ENCODE data around the gene ZC3H11A.

The ZC3H11A gene

DNA sequence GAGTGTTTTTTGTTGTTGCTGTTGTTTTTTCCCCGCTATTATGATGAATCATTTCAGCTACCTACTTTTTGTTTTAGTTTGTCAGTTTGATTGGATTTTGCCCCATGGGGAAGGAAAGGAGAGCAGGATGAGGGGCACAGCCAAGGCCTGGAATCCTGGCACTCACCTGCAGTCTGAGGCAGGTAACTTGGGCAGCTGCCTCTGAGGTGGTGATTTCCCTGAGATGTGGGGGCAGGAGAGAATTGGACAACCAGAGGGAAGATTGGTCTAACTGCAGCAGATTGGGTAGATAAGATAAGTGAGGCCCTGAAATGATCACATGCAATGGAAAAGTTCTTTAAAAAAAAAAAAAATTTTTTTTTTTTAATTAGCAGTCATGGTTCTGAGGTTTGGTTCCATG, 31.9 kb upstream of the ZC3H11A start:
- TF ChIP-seq, protein P1, sequence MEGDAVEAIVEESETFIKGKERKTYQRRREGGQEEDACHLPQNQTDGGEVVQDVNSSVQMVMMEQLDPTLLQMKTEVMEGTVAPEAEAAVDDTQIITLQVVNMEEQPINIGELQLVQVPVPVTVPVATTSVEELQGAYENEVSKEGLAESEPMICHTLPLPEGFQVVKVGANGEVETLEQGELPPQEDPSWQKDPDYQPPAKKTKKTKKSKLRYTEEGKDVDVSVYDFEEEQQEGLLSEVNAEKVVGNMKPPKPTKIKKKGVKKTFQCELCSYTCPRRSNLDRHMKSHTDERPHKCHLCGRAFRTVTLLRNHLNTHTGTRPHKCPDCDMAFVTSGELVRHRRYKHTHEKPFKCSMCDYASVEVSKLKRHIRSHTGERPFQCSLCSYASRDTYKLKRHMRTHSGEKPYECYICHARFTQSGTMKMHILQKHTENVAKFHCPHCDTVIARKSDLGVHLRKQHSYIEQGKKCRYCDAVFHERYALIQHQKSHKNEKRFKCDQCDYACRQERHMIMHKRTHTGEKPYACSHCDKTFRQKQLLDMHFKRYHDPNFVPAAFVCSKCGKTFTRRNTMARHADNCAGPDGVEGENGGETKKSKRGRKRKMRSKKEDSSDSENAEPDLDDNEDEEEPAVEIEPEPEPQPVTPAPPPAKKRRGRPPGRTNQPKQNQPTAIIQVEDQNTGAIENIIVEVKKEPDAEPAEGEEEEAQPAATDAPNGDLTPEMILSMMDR (conservative IDR thresholded peaks at IDR 0.05; ENCODE audit: low read depth, low read length), result no peak
- no peak for DNase-seq (ENCODE audit: low read depth)
- H3K4me3 ChIP-seq (ENCODE audit: low read length), result no peak overlapping the region

DNA sequence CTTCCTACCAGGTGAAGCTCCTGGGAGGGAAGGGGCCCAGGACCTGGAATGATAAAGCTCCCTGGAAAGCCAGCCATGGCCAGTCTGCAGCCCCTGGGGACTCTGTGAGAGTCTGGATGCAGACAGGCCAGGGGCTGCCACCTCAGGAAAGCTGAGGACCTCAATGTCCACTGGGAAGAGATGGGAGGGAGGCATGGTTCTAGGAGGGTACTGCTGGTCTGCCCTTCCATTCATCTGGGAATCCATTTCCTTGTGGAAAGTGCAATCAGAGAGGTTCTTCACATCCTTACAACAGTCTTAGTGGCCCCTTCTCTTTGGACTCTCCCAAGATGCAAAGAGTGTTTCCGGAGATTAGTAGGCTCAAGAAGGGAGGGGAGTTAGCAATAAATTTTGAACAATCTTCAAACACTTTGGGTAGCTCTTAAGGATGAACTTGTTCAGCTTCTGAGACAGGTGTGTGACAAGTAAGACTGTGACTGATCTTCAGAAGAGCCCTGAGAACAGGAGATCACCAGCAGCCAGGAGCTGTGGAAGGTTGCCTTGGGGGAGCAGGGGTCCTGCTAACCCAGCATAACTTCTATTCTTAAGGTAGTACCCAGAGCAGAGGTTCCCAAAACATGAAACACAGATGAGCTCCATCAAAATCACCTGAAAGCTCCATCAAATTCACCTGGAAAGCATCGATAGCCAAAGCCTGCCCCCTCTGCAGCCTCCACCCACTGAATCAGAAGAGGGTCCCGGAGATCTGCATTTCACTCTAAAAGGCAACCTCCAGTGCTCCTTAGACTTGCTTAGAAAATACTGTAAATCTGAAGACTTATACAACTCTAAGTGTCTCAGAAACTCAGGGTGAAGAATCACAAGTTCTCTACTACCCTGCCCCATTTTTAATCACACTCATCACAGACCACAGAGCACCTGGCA, 31.1 kb upstream of the ZC3H11A start:
- DNase-seq (ENCODE audit: low read depth), result no peak
- TF ChIP-seq, protein P1 (conservative IDR thresholded peaks at IDR 0.05; ENCODE audit: low read depth, low read length), result no peak
- no peak overlapping the region for H3K4me3 ChIP-seq (ENCODE audit: low read length)

DNA sequence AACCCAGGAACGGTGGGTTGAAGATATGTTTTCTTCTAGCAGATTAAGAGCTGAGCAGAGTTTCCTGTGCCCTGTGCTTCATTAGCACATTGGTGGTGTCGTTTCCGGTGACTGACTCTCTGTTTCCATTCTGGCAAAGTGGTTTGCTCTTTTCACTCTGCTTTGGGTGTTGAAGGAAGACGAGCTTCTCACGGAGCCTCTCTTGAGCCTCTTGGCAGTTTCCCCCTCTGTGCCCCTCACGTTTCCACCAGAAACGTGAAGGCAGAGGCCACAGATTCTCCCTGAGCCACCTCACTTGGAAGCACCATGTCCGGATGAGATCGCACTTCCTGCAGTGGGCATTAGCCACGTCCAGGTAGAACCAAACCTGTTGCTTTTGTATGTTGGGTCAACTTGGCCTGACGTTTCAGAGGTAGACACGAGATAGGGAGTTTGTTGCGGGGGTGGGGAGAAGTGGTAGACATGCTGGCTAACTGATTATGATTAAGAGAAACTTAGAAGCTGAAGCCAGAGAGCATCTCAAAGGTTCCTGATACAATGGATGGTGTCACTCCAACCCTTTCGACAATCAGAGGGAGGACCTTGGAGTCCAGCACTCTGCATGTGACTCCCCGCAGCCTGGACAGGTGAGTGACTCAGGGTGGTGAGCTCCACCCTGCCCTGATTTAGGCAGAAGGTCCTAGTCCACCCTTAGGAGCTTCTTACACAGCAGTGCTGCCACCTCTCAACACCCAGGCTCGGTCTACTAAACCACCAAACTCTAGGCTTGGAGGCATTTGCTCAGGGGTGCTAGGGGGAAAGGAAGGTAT, 30.2 kb upstream of the ZC3H11A start, which contains the start of gene LAX1:
TSS of gene LAX1 (plus strand) at position 155 of the 809 bp plus-strand sequence. CDS start at position 538, 383 bp downstream.
- TF ChIP-seq, protein P1 (conservative IDR thresholded peaks at IDR 0.05; ENCODE audit: low read depth, low read length), result no peak
- H3K4me3 ChIP-seq (ENCODE audit: low read length), result no peak within 1 kb of the TSS
- DNase-seq (ENCODE audit: low read depth), result no peak

DNA sequence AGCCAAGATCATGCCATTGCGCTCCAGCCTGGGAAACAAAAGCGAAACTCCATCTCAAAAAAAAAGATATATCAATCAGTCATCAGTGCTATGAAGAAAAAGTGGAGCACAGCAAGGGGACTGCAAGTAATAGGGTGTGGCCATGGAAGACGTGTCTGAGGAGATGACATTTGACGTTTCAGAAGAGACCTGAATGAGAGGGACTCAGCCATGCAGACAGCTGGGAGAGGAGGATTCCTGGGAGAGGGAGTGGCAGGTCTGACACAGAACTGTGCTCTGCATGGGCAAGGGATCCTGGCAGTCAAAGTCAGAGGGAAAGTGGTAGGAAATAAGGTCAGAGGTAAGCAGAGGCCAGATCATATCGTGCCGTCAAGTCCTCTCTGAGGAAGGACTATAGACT, 27.2 kb upstream of the ZC3H11A start:
- TF ChIP-seq, protein P1 (conservative IDR thresholded peaks at IDR 0.05; ENCODE audit: low read depth, low read length), result no peak
- no peak overlapping the region for H3K4me3 ChIP-seq (ENCODE audit: low read length)
- no peak for DNase-seq (ENCODE audit: low read depth)

DNA sequence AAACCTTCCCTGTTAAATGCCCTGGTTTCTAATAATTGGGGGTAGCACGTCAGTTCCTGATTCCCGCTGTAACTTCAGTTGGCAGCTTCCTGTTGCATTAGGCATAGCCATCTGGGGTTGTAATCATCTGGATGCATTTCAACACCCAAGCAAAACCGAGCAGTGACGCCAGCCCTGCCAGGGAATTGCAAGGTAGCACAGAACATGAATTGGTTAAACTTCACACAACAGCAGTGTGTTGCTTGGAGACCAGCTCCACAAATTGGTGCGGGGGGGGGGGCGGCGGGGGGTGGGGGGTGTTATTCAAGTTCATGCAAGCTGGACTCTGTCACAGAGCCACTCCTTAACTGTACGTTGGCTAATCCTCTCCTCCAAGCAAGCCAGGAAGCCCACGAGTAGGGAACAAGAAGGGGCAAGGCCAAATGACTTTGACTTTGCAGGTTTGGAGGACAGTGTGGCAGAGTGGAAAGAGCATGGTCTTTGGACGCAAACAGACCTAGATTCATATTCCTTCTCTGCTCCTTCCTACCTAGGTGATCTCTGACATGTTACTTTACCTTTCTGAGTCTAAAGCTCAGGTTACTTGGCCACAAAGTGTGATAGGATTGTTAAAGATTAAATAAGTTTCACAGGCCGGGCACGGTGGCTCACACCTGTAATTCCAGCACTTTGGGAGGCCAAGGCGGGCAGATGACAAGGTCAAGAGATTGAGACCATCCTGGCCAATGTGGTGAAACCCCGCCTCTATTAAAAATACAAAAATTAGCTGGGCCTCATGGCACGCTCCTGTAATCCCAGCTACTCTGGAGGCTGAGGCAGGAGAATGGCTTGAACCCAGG, 25.7 kb upstream of the ZC3H11A start:
- H3K4me3 ChIP-seq (ENCODE audit: low read length), result no peak overlapping the region
- peak; percentile 93 for DNase-seq (ENCODE audit: low read depth)
- TF ChIP-seq, protein P1 (conservative IDR thresholded peaks at IDR 0.05; ENCODE audit: low read depth, low read length), result no peak

DNA sequence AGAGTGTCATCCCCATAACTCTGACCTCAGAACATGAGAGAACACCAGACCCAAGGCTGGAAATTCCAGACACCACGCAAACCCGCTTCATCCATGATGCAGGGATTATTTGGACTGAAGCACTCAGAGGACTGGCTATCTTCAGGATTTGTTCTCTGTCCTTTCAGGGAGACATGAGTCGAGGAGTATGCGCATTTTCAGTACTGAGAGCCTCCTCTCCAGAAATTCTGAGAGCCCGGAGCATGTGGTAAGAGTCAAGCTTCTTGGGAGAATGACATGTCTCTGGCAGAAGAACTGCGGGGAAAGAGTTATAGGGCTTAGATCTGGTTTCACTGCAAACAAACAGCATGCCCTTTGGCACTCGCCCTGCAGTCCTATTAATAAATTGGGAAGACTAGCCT, 23.5 kb upstream of the ZC3H11A start:
- DNase-seq (ENCODE audit: low read depth), result no peak
- TF ChIP-seq, protein P1 (conservative IDR thresholded peaks at IDR 0.05; ENCODE audit: low read depth, low read length), result no peak
- no peak overlapping the region for H3K4me3 ChIP-seq (ENCODE audit: low read length)

All from retinal pigment epithelial cell (primary cell).